Progenitor cell of endocrine pancreas (in vitro differentiated cells): ENCODE data around the gene HAS3. TPM values are rescaled to one million over a fixed set of nuclear protein-coding genes. Genes with fewer than 3 reads are reported as not detected.

ENCODE experiments used
- DNase-seq: peaks from one replicate; pipeline ENCODE4 v3.0.0; 2021; ENCODE audit warnings: low spot score; ENCODE audit not compliant: unreplicated experiment
- H3K27ac Mint-ChIP-seq: 2 replicates; pipeline ENCODE4 v1.8.0; 2021; ENCODE audit warnings: mild to moderate bottlenecking, moderate library complexity, mixed read lengths
- H3K27me3 Mint-ChIP-seq: 2 replicates; pipeline ENCODE4 v1.8.0; 2021; ENCODE audit warnings: mixed read lengths
- H3K36me3 Mint-ChIP-seq: 2 replicates; pipeline ENCODE4 v1.8.0; 2022; ENCODE audit warnings: mixed read lengths; ENCODE audit not compliant: insufficient read depth
- H3K4me1 Mint-ChIP-seq: 2 replicates; pipeline ENCODE4 v1.8.0; 2021; ENCODE audit warnings: low read depth, mixed read lengths
- H3K4me3 Mint-ChIP-seq: 2 replicates; pipeline ENCODE4 v1.8.0; 2021; ENCODE audit warnings: low read depth, mild to moderate bottlenecking, moderate library complexity, mixed read lengths
- H3K9me3 Mint-ChIP-seq: 2 replicates; pipeline ENCODE4 v1.8.0; 2021; ENCODE audit warnings: low read depth, mixed read lengths
- total RNA-seq: library from RNA; stranded (reverse); gene quantifications from 2 replicates; pipeline ENCODE4 v1.2.1, GENCODE V29; 2021
- TF ChIP-seq, protein P1 (sequence below): fragments of 200-600 bp; sonication (generic); IDR thresholded peaks from one replicate; pipeline ENCODE4 v1.5.0; 2021; ENCODE audit warnings: antibody characterized with exemption, mild to moderate bottlenecking; ENCODE audit not compliant: unreplicated experiment

The HAS3 gene
- total RNA-seq, 1 donor from 2014 or later, result 1.1 TPM

- DNase-seq, result no peak
- TF ChIP-seq, protein P1, sequence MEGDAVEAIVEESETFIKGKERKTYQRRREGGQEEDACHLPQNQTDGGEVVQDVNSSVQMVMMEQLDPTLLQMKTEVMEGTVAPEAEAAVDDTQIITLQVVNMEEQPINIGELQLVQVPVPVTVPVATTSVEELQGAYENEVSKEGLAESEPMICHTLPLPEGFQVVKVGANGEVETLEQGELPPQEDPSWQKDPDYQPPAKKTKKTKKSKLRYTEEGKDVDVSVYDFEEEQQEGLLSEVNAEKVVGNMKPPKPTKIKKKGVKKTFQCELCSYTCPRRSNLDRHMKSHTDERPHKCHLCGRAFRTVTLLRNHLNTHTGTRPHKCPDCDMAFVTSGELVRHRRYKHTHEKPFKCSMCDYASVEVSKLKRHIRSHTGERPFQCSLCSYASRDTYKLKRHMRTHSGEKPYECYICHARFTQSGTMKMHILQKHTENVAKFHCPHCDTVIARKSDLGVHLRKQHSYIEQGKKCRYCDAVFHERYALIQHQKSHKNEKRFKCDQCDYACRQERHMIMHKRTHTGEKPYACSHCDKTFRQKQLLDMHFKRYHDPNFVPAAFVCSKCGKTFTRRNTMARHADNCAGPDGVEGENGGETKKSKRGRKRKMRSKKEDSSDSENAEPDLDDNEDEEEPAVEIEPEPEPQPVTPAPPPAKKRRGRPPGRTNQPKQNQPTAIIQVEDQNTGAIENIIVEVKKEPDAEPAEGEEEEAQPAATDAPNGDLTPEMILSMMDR, result peak; percentile 31
- Mint-ChIP-seq H3K4me1 (peaks cover 8% of the 10 kb centered on the region), H3K27me3 (peaks cover 50% of the 10 kb centered on the region), H3K27ac (no peak overlapping the region), H3K4me3 (peak overlapping the region; percentile 67), H3K9me3 (no peaks in the 10 kb centered on the region), H3K36me3 (peaks cover 4% of the 10 kb centered on the region)
These were observed 2.0 kb downstream of the HAS3 start for GRCh38 chr16:69107316-69107962.

GRCh38 chr16:69108064-69108904, 2.8 kb downstream of the HAS3 start:
- Mint-ChIP-seq H3K27ac (no peak overlapping the region), H3K4me3 (no peak overlapping the region), H3K9me3 (no peaks in the 10 kb centered on the region), H3K27me3 (peaks cover 42% of the 10 kb centered on the region), H3K36me3 (peaks cover 4% of the 10 kb centered on the region), H3K4me1 (peaks cover 8% of the 10 kb centered on the region)
- TF ChIP-seq, protein P1, result no peak
- no peak for DNase-seq

GRCh38 chr16:69108905-69109252, 3.4 kb downstream of the HAS3 start:
- Mint-ChIP-seq H3K27me3 (peaks cover 39% of the 10 kb centered on the region), H3K4me3 (no peak overlapping the region), H3K27ac (no peak overlapping the region), H3K4me1 (peaks cover 8% of the 10 kb centered on the region), H3K36me3 (peaks cover 4% of the 10 kb centered on the region), H3K9me3 (no peaks in the 10 kb centered on the region)
- TF ChIP-seq, protein P1, result no peak
- DNase-seq, result no peak

GRCh38 chr16:69109486-69110270, 4.2 kb downstream of the HAS3 start:
- no peaks in the 10 kb centered on the region for H3K9me3 Mint-ChIP-seq
- DNase-seq, result no peak
- H3K36me3 Mint-ChIP-seq, result peaks cover 4% of the 10 kb centered on the region
- H3K4me3 Mint-ChIP-seq, result no peak overlapping the region
- no peak overlapping the region for H3K27ac Mint-ChIP-seq
- TF ChIP-seq, protein P1, result no peak
- peaks cover 8% of the 10 kb centered on the region for H3K4me1 Mint-ChIP-seq
- peaks cover 36% of the 10 kb centered on the region for H3K27me3 Mint-ChIP-seq

DNA sequence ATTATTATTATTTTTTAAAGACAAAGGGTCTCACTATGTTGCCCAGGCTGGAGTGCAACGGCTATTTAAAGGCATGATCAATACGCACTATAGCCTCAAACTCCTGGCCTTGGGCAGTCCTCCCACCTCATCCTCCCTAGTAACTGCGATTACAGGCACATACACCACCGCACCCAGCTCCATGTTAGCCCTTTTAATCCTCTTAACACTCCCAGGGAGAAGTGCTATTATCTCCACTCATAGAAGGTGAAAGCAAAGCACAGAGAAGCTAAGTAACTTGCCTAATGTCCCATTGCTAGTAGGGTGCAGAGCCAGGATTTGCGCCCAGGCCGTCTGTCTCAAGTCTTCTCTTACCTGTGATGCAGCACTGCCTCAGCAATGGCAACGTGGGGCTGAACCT, 5.0 kb downstream of the HAS3 start:
- Mint-ChIP-seq H3K9me3 (no peaks in the 10 kb centered on the region), H3K27me3 (peaks cover 31% of the 10 kb centered on the region), H3K4me3 (no peak overlapping the region), H3K4me1 (peaks cover 6% of the 10 kb centered on the region), H3K36me3 (peaks cover 4% of the 10 kb centered on the region), H3K27ac (no peak overlapping the region)
- TF ChIP-seq, protein P1, result no peak
- DNase-seq, result no peak
